ENCODE results near the gene MROH9.
A peak's percentile ranks its signal among the peaks of the same experiment; 100 is the strongest.

Gene MROH9

DNA sequence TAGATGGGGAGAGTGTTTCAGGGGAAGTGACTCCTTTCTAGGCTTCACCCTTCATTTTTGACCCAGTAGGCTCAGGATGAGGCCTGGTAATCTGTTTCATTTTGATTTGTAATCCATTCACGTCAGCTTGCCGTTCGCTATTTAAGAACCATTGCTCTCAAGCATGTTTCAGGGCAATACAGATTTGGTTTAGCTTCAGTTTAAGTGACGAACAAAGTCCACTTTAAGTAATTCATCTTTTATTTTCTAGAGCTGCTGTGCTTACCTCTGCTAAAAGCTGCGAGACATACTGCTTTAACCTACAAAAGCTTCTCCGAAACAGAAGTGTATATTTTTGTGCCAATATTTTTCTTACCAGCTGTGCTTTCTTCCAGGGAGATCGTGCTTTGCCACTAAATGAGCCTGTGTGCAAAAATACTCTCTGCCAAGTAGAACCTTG is 146.4 kb downstream of the MROH9 start:
- DNase-seq (ENCODE audit: low spot score) = no peak

DNA sequence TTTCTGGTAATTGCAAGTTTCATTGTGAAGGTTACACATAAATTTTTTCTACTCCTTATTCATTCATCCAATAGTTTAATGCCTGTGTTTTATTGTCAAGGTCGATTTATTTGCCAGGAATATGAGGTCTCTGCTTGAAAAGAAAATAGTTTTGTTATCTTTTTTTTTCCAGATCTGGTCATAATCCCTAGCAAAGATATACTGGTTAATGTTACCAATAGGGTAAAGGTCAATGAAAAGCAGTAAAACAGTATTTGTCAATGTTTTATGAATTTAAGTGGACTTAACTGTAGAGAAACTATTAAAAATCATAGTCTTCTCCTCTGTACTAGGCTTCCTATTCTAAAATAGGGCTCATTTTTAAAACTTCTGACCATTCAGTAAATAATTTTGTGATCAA is 147.3 kb downstream of the MROH9 start:
- DNase-seq (ENCODE audit: low spot score) = no peak

GRCh38 chr1:171083222-171083621 is 147.9 kb downstream of the MROH9 start:
- DNase-seq (ENCODE audit: low spot score) = no peak

DNA sequence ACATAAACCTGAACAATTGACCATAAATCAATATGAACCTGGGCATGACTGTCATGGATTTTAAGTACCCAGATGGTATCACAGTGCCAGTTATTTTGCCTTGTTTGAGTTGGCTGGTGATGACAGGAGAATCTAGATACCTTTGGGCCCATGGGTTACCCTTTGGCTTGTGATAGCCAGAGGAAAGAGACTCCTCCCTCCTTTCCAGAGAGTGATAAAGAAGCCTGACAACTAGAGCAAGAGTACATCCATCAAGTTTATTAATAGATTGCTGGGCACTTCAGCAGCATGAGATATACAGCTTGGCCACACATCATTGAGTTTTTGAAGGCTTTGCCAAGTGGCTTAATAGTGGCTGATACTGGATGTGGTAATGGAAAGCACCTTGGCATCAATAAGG is 148.8 kb downstream of the MROH9 start:
- no peak for DNase-seq (ENCODE audit: low spot score)

- no peak for DNase-seq (ENCODE audit: low spot score)
These were observed 149.5 kb downstream of the MROH9 start for GRCh38 chr1:171084870-171085269.

DNA sequence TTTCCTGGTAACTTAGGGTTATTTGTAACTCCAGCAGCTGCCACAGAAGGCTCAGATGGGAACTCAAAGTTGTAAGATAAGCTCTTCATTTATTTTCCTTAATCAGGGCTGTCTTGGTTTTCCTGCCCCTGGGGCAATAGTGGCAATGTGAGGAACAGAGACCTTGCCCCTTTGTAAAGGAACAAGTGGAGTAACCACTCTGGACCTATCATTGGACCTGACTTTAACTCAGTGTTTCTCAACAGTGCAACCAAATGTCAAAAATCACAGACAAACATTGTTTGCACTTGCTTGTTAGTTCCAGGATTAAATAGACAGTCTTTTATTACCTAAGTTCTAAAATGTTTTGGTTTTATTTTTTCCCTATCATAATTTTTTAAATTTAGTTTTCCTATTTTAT is 152.6 kb downstream of the MROH9 start:
- no peak for DNase-seq (ENCODE audit: low spot score)

- no peak for DNase-seq (ENCODE audit: low spot score)
These were observed 155.3 kb downstream of the MROH9 start, which contains the start of gene FMO3 for GRCh38 chr1:171090604-171091003. TSS of gene FMO3 (plus strand) at chr1:171090905. CDS start at chr1:171092659, 1,754 bp downstream.

DNA sequence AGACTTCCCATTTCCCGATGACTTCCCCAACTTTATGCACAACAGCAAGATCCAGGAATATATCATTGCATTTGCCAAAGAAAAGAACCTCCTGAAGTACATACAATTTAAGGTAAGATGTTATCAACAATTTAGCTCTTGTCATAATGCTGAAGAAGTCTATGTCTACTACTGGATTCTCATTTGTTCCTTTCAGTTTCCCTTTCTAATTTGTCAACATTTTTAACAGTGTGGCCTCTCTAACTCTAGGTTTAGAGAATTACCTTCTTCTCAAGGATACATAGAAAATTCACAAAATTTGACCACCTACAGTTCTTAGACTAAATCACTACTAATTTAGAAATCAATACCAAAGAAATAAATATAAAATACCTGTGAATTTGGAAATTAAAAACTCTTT is 168.5 kb downstream of the MROH9 start:
- DNase-seq (ENCODE audit: low spot score) = no peak

- peak; percentile 83 for DNase-seq (ENCODE audit: low spot score)
These were observed 172.1 kb downstream of the MROH9 start for GRCh38 chr1:171107262-171107940.

DNA sequence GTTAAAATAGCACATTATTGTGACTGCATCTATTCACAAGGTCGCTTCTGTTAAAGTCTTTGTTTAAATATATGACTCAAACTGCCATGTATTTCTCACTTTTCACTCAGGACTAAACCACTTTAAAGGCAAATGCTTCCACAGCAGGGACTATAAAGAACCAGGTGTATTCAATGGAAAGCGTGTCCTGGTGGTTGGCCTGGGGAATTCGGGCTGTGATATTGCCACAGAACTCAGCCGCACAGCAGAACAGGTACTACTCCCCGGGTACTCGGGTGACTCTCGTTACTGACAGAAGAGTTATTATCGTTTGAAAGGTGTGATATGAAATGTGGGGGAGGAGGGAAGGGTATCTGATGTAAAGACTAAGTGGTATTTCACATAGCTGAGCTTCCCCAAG is 172.6 kb downstream of the MROH9 start:
- peak; percentile 97 for DNase-seq (ENCODE audit: low spot score)

GRCh38 chr1:171109966-171110365 is 174.6 kb downstream of the MROH9 start:
- DNase-seq (ENCODE audit: low spot score) = no peak

- DNase-seq (ENCODE audit: low spot score) = no peak
These were observed 175.4 kb downstream of the MROH9 start for GRCh38 chr1:171110621-171111326.

- no peak for DNase-seq (ENCODE audit: low spot score)
These were observed 176.8 kb downstream of the MROH9 start for GRCh38 chr1:171112119-171112518.

- DNase-seq (ENCODE audit: low spot score) = no peak
These were observed 178.0 kb downstream of the MROH9 start for GRCh38 chr1:171113382-171113781.

All from SW480 (cell line).